ENCODE measurements around the gene CCDC33. TPM values are rescaled to one million over a fixed set of nuclear protein-coding genes. Genes with fewer than 3 reads are reported as not detected.

The CCDC33 gene
- total RNA-seq, 4 donors from 2014 or later = not detected

- TF ChIP-seq POLR2A (IDR thresholded peaks at IDR 0.05; ENCODE audit: low read depth) = no peak
- TF ChIP-seq EP300 (IDR thresholded peaks at IDR 0.05) = no peak
- TF ChIP-seq, protein P1, sequence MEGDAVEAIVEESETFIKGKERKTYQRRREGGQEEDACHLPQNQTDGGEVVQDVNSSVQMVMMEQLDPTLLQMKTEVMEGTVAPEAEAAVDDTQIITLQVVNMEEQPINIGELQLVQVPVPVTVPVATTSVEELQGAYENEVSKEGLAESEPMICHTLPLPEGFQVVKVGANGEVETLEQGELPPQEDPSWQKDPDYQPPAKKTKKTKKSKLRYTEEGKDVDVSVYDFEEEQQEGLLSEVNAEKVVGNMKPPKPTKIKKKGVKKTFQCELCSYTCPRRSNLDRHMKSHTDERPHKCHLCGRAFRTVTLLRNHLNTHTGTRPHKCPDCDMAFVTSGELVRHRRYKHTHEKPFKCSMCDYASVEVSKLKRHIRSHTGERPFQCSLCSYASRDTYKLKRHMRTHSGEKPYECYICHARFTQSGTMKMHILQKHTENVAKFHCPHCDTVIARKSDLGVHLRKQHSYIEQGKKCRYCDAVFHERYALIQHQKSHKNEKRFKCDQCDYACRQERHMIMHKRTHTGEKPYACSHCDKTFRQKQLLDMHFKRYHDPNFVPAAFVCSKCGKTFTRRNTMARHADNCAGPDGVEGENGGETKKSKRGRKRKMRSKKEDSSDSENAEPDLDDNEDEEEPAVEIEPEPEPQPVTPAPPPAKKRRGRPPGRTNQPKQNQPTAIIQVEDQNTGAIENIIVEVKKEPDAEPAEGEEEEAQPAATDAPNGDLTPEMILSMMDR (IDR thresholded peaks at IDR 0.05) = no peak
- no peaks in the 10 kb centered on the region for H3K36me3 ChIP-seq
- no peaks in the 10 kb centered on the region for H3K4me1 ChIP-seq
- H3K4me3 ChIP-seq = no peak overlapping the region
- DNase-seq (ENCODE audit: extremely low spot score) = no peak
- intact Hi-C loops (cut with DNase I) = no loop called here
- WGBS = 100% methylated on average over 3 of the region's 5 CpGs
- no peaks in the 10 kb centered on the region for H3K27me3 ChIP-seq
- no peaks in the 10 kb centered on the region for H3K9me3 ChIP-seq
- no peak overlapping the region for H3K27ac ChIP-seq (replicated peaks in 1 of 4)
Observed at GRCh38 chr15:74338676-74339075, 102.5 kb downstream of the CCDC33 start.

DNA sequence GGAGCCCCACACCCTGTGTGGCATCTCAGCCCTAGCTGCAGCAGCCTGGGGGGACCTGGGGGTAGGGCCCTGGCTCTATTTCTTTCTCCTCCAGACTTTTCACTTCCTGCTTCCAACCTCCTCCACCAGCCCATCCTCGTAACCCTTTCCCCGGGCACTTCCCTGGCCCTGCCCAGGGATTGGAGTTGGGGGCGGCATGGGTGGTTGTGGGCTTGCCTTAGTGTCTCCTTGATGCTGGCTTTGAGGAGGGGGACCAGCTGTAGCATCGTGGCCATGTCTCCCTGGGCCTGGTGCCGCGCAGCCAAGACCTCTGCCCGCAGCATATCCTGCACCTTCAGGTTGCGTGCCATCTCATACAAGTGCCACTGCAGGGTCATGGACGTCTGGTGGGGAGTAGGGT is 103.2 kb downstream of the CCDC33 start:
- Histone ChIP-seq H3K4me1 (no peaks in the 10 kb centered on the region), H3K9me3 (no peaks in the 10 kb centered on the region), H3K4me3 (no peak overlapping the region), H3K36me3 (no peaks in the 10 kb centered on the region), H3K27ac (replicated peaks in 1 of 4) (no peak overlapping the region), H3K27me3 (no peaks in the 10 kb centered on the region)
- TF ChIP-seq POLR2AphosphoS5 (IDR thresholded peaks at IDR 0.05) = no peak
- TF ChIP-seq, protein P1 (IDR thresholded peaks at IDR 0.05) = no peak
- no peak for TF ChIP-seq EP300 (IDR thresholded peaks at IDR 0.05)
- TF ChIP-seq POLR2A (IDR thresholded peaks at IDR 0.05; ENCODE audit: low read depth) = no peak
- intact Hi-C loops (cut with DNase I) = no loop called here
- no peak for DNase-seq (ENCODE audit: extremely low spot score)
- WGBS = 89% methylated on average over 9 of the region's 9 CpGs

GRCh38 chr15:74340150-74340549 is 104.0 kb downstream of the CCDC33 start:
- H3K27ac ChIP-seq (replicated peaks in 1 of 4) = no peak overlapping the region
- peaks cover 0 to 6% (median 0%) of the 10 kb centered on the region in 4 donors for H3K27me3 ChIP-seq
- H3K36me3 ChIP-seq = no peaks in the 10 kb centered on the region
- DNase-seq (ENCODE audit: extremely low spot score) = no peak
- H3K9me3 ChIP-seq = no peaks in the 10 kb centered on the region
- WGBS = 49% methylated on average over 4 of the region's 4 CpGs
- H3K4me1 ChIP-seq = no peaks in the 10 kb centered on the region
- H3K4me3 ChIP-seq = no peak overlapping the region
- intact Hi-C loops (cut with DNase I) = no loop called here
- no peak for TF ChIP-seq POLR2AphosphoS5 (IDR thresholded peaks at IDR 0.05)
- no peak for TF ChIP-seq POLR2A (IDR thresholded peaks at IDR 0.05; ENCODE audit: low read depth)
- TF ChIP-seq, protein P1 (IDR thresholded peaks at IDR 0.05) = no peak
- TF ChIP-seq EP300 (IDR thresholded peaks at IDR 0.05) = no peak

GRCh38 chr15:74343127-74343796 is 107.1 kb downstream of the CCDC33 start:
- no peak for TF ChIP-seq POLR2A (IDR thresholded peaks at IDR 0.05; ENCODE audit: low read depth)
- TF ChIP-seq EP300 (IDR thresholded peaks at IDR 0.05) = no peak
- TF ChIP-seq, protein P1 (IDR thresholded peaks at IDR 0.05) = no peak
- TF ChIP-seq POLR2AphosphoS5 (IDR thresholded peaks at IDR 0.05) = no peak
- Histone ChIP-seq H3K4me3 (no peak overlapping the region), H3K9me3 (no peaks in the 10 kb centered on the region), H3K27ac (replicated peaks in 1 of 4) (no peak overlapping the region), H3K36me3 (no peaks in the 10 kb centered on the region), H3K4me1 (no peaks in the 10 kb centered on the region), H3K27me3 (peaks cover 0 to 9% (median 0%) of the 10 kb centered on the region in 4 donors)
- intact Hi-C loops (cut with DNase I) = no loop called here
- DNase-seq (ENCODE audit: extremely low spot score) = no peak
- WGBS = 95% methylated on average over 14 of the region's 14 CpGs

DNA sequence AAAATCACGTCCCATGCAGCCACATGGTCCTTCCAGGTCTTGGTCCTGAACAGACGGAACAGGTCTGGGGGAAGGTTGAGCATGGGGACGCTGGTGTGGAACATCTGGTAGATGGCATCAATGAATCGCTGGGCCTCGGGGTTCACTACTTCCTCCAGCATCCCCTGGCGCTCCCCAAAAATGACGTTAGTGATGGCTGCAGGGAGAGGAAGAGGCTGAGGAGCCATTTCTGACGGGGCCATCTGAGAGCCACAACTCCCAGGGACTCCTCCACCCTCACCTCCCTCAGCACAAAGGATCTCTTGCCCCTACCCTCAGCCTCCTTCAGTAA is 107.6 kb downstream of the CCDC33 start:
- no peak overlapping the region for H3K4me3 ChIP-seq
- H3K36me3 ChIP-seq = no peaks in the 10 kb centered on the region
- H3K9me3 ChIP-seq = no peaks in the 10 kb centered on the region
- TF ChIP-seq POLR2AphosphoS5 (IDR thresholded peaks at IDR 0.05) (no peak), POLR2A (IDR thresholded peaks at IDR 0.05; ENCODE audit: low read depth) (no peak), EP300 (IDR thresholded peaks at IDR 0.05) (no peak)
- TF ChIP-seq, protein P1 (IDR thresholded peaks at IDR 0.05) = no peak
- H3K27me3 ChIP-seq = peaks cover 0 to 9% (median 0%) of the 10 kb centered on the region in 4 donors
- intact Hi-C loops (cut with DNase I) = no loop called here
- H3K4me1 ChIP-seq = no peaks in the 10 kb centered on the region
- H3K27ac ChIP-seq (replicated peaks in 1 of 4) = no peak overlapping the region
- 89% methylated on average over 8 of the region's 8 CpGs for WGBS
- no peak for DNase-seq (ENCODE audit: extremely low spot score)
